Activated naive CD8-positive, alpha-beta T cell treated with anti-CD3 and anti-CD28 coated beads, Interleukin-2, amount 10 ng/mL, durations not matched to agents 7 days and 5 days (primary cell): ENCODE results near the gene CD101. TPM values are rescaled to one million over a fixed set of nuclear protein-coding genes. Genes with fewer than 3 reads are reported as not detected.
A peak's percentile ranks its signal among the peaks of the same experiment; 100 is the strongest.
"Not testable (repeated sequence)": the region's sequence is repeated elsewhere in the genome, so short reads cannot be mapped to it uniquely, and the experiment has no call there.

ENCODE experiments used
- ATAC-seq: fragments of 150-1000 bp; cut with Tn5 transposase; one replicate; pipeline ENCODE4 v1.10.0; 2021; ENCODE audit warnings: low read depth, moderate library complexity
- POLR2A ChIA-PET: fragments of 350-600 bp; sonication (Branson Sonifier 250); formaldehyde crosslinking; loops from one replicate; lab custom pipeline; 2021; ENCODE audit warnings: antibody characterized with exemption; lab: Charles Lee
- DNase-seq: peaks from one replicate; pipeline ENCODE4 v3.0.0; 2021
- H3K27ac Mint-ChIP-seq: one replicate; pipeline ENCODE4 v1.8.0; 2022; ENCODE audit warnings: mild to moderate bottlenecking, mixed read lengths
- H3K27me3 Mint-ChIP-seq: one replicate; pipeline ENCODE4 v1.8.0; 2022; ENCODE audit warnings: mild to moderate bottlenecking, moderate library complexity, mixed read lengths
- H3K36me3 Mint-ChIP-seq: one replicate; pipeline ENCODE4 v1.8.0; 2021; ENCODE audit warnings: mild to moderate bottlenecking, mixed read lengths
- H3K4me1 Mint-ChIP-seq: one replicate; pipeline ENCODE4 v1.8.0; 2021; ENCODE audit warnings: mixed read lengths
- H3K4me3 Mint-ChIP-seq: one replicate; pipeline ENCODE4 v1.8.0; 2022; ENCODE audit warnings: mild to moderate bottlenecking, moderate library complexity, mixed read lengths
- H3K9me3 Mint-ChIP-seq: one replicate; pipeline ENCODE4 v1.8.0; 2021; ENCODE audit warnings: mixed read lengths
- total RNA-seq, 2 experiments: library from RNA; stranded (reverse); gene quantifications; one replicate each; pipeline ENCODE4 v1.2.3, GENCODE V29; 2021

CD101 gene
- total RNA-seq, 2 experiments from 2014 or later, result 0.08 TPM; not detected in 1

GRCh38 chr1:116971965-116972673, 29.4 kb upstream of the CD101 start:
- Mint-ChIP-seq H3K27me3 (peaks cover 10% of the 10 kb centered on the region), H3K4me3 (no peak overlapping the region), H3K36me3 (peaks cover 6% of the 10 kb centered on the region), H3K27ac (no peak overlapping the region), H3K9me3 (peaks cover 12% of the 10 kb centered on the region), H3K4me1 (no peaks in the 10 kb centered on the region)
- no peak for ATAC-seq
- POLR2A ChIA-PET, result no interaction called here
- no peak for DNase-seq

GRCh38 chr1:116972674-116973030, 28.9 kb upstream of the CD101 start:
- ATAC-seq, result no peak
- POLR2A ChIA-PET, result interaction anchor here (0.7 kb wide), 1 partner anchor 13 kb away, joined by 5 read pairs; no protein-coding TSS in a partner anchor
- no peak for DNase-seq
- H3K4me3 Mint-ChIP-seq, result no peak overlapping the region
- H3K27ac Mint-ChIP-seq, result no peak overlapping the region
- no peaks in the 10 kb centered on the region for H3K4me1 Mint-ChIP-seq
- peaks cover 13% of the 10 kb centered on the region for H3K27me3 Mint-ChIP-seq
- peaks cover 12% of the 10 kb centered on the region for H3K9me3 Mint-ChIP-seq
- peaks cover 6% of the 10 kb centered on the region for H3K36me3 Mint-ChIP-seq

GRCh38 chr1:116980309-116980708, 21.3 kb upstream of the CD101 start:
- H3K27ac Mint-ChIP-seq, H3K9me3 Mint-ChIP-seq, POLR2A ChIA-PET: not testable (repeated sequence)

GRCh38 chr1:116981521-116982037, 20.0 kb upstream of the CD101 start:
- H3K36me3 Mint-ChIP-seq, result no peaks in the 10 kb centered on the region
- no peak overlapping the region for H3K27ac Mint-ChIP-seq
- peaks cover 11% of the 10 kb centered on the region for H3K27me3 Mint-ChIP-seq
- H3K4me3 Mint-ChIP-seq, result no peak overlapping the region
- ATAC-seq, result no peak
- H3K4me1 Mint-ChIP-seq, result peaks cover 10% of the 10 kb centered on the region
- peaks cover 1% of the 10 kb centered on the region for H3K9me3 Mint-ChIP-seq
- POLR2A ChIA-PET, result no interaction called here
- no peak for DNase-seq

More at GRCh38 chr1:116980309-116980708, 21.3 kb upstream of the CD101 start:
- not testable (repeated sequence) for H3K4me1 Mint-ChIP-seq, H3K36me3 Mint-ChIP-seq, ATAC-seq, DNase-seq, H3K4me3 Mint-ChIP-seq
- H3K27me3 Mint-ChIP-seq, result peaks cover 14% of the 10 kb centered on the region

- H3K9me3 Mint-ChIP-seq, result peaks cover 1% of the 10 kb centered on the region
- H3K36me3 Mint-ChIP-seq, result no peaks in the 10 kb centered on the region
- ATAC-seq (no peak), DNase-seq (no peak)
- peaks cover 18% of the 10 kb centered on the region for H3K4me1 Mint-ChIP-seq
- POLR2A ChIA-PET, result interaction anchor here (1.0 kb wide), 1 partner anchor 218 kb away, joined by 4 read pairs; no protein-coding TSS in a partner anchor
- H3K27me3 Mint-ChIP-seq, result peaks cover 8% of the 10 kb centered on the region
- no peak overlapping the region for H3K4me3 Mint-ChIP-seq
- H3K27ac Mint-ChIP-seq, result no peak overlapping the region
Observed at GRCh38 chr1:116982319-116983004, 19.1 kb upstream of the CD101 start.

GRCh38 chr1:116983112-116983511, 18.4 kb upstream of the CD101 start:
- H3K9me3 Mint-ChIP-seq, result peaks cover 1% of the 10 kb centered on the region
- H3K27me3 Mint-ChIP-seq, result peaks cover 8% of the 10 kb centered on the region
- no peaks in the 10 kb centered on the region for H3K36me3 Mint-ChIP-seq
- peaks cover 20% of the 10 kb centered on the region for H3K4me1 Mint-ChIP-seq
- H3K4me3 Mint-ChIP-seq, result no peak overlapping the region
- H3K27ac Mint-ChIP-seq, result no peak overlapping the region
- DNase-seq, result no peak
- POLR2A ChIA-PET, result interaction anchor here (1.0 kb wide), 1 partner anchor 219 kb away, joined by 4 read pairs; no protein-coding TSS in a partner anchor
- no peak for ATAC-seq

GRCh38 chr1:116983678-116984077, 17.9 kb upstream of the CD101 start:
- POLR2A ChIA-PET, result interaction anchor here (1.0 kb wide), 1 partner anchor 220 kb away, joined by 4 read pairs; no protein-coding TSS in a partner anchor
- Mint-ChIP-seq H3K4me3 (no peak overlapping the region), H3K9me3 (peaks cover 1% of the 10 kb centered on the region), H3K27me3 (peaks cover 8% of the 10 kb centered on the region), H3K27ac (no peak overlapping the region), H3K36me3 (no peaks in the 10 kb centered on the region), H3K4me1 (peaks cover 20% of the 10 kb centered on the region)
- no peak for ATAC-seq
- no peak for DNase-seq

- DNase-seq, result no peak
- POLR2A ChIA-PET, result no interaction called here
- Mint-ChIP-seq H3K4me1 (peaks cover 20% of the 10 kb centered on the region), H3K27ac (no peak overlapping the region), H3K36me3 (no peaks in the 10 kb centered on the region), H3K4me3 (no peak overlapping the region), H3K9me3 (peaks cover 1% of the 10 kb centered on the region), H3K27me3 (peaks cover 2% of the 10 kb centered on the region)
- no peak for ATAC-seq
Observed at GRCh38 chr1:116984406-116985160, 17.0 kb upstream of the CD101 start.

GRCh38 chr1:116986421-116987255, 14.9 kb upstream of the CD101 start:
- H3K4me3 Mint-ChIP-seq, result peak overlapping the region; percentile 78
- H3K27ac Mint-ChIP-seq, result peak overlapping the region; percentile 90
- H3K36me3 Mint-ChIP-seq, result no peaks in the 10 kb centered on the region
- DNase-seq (peak; percentile 59), ATAC-seq (peak; percentile 32)
- H3K9me3 Mint-ChIP-seq, result no peaks in the 10 kb centered on the region
- POLR2A ChIA-PET, result interaction anchor here (0.9 to 2.4 kb wide), 5 partner anchors 19 to 74 kb away, joined by 3 to 11 read pairs (median 5); partner anchors contain the start of gene TTF2
- H3K27me3 Mint-ChIP-seq, result peaks cover 2% of the 10 kb centered on the region
- peaks cover 23% of the 10 kb centered on the region for H3K4me1 Mint-ChIP-seq

GRCh38 chr1:116987256-116987555, 14.4 kb upstream of the CD101 start:
- peak; percentile 55 for DNase-seq
- peak overlapping the region; percentile 90 for H3K27ac Mint-ChIP-seq
- H3K36me3 Mint-ChIP-seq, result no peaks in the 10 kb centered on the region
- peaks cover 25% of the 10 kb centered on the region for H3K4me1 Mint-ChIP-seq
- ATAC-seq, result peak; percentile 88
- POLR2A ChIA-PET, result interaction anchor here (0.9 to 2.4 kb wide), 5 partner anchors 20 to 73 kb away, joined by 3 to 11 read pairs (median 5); partner anchors contain the start of gene TTF2
- peak overlapping the region; percentile 78 for H3K4me3 Mint-ChIP-seq
- peaks cover 2% of the 10 kb centered on the region for H3K27me3 Mint-ChIP-seq
- H3K9me3 Mint-ChIP-seq, result no peaks in the 10 kb centered on the region

GRCh38 chr1:116988248-116988647, 13.3 kb upstream of the CD101 start:
- Mint-ChIP-seq H3K36me3 (no peaks in the 10 kb centered on the region), H3K27me3 (peaks cover 2% of the 10 kb centered on the region), H3K9me3 (no peaks in the 10 kb centered on the region), H3K27ac (no peak overlapping the region), H3K4me3 (no peak overlapping the region), H3K4me1 (peaks cover 25% of the 10 kb centered on the region)
- POLR2A ChIA-PET, result interaction anchor here (2.4 kb wide), 1 partner anchor 72 kb away, joined by 11 read pairs; the partner anchor contains the start of gene TTF2
- DNase-seq (no peak), ATAC-seq (no peak)

- ATAC-seq, result no peak
- no peak for DNase-seq
- Mint-ChIP-seq H3K27ac (peak overlapping the region; percentile 40), H3K36me3 (no peaks in the 10 kb centered on the region), H3K4me1 (peaks cover 25% of the 10 kb centered on the region), H3K27me3 (peaks cover 2% of the 10 kb centered on the region), H3K4me3 (no peak overlapping the region), H3K9me3 (peaks cover 1% of the 10 kb centered on the region)
- POLR2A ChIA-PET, result no interaction called here
Observed at GRCh38 chr1:116988908-116989307, 12.7 kb upstream of the CD101 start.
